HS-27A (cell line): ENCODE measurements around the gene RFC2.

Experiments used
- DNase-seq: peaks from one replicate; pipeline ENCODE4 v3.0.0-alpha.2; 2012; ENCODE audit warnings: low read depth, missing footprints

RFC2 gene

DNA sequence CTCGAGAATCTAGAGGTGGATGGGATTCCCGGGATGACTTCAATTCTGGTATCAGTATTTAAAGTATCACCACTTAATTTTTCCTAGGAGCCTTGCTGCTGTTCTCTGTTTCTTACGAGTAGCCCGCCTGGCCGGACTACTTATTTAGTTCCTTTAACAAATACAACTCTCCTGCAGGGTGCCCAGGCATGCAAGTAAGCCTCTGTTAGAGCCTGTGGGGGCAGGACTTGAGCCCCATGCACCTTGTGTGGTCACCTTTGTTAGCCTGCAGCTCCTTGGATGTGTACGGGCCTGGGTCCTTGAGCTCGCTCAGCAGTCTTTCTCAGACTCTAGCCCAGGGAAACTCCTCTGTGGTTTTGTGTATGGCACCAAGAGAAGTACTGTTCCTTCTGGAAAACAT, 63.9 kb downstream of the RFC2 start:
- DNase-seq = no peak

DNA sequence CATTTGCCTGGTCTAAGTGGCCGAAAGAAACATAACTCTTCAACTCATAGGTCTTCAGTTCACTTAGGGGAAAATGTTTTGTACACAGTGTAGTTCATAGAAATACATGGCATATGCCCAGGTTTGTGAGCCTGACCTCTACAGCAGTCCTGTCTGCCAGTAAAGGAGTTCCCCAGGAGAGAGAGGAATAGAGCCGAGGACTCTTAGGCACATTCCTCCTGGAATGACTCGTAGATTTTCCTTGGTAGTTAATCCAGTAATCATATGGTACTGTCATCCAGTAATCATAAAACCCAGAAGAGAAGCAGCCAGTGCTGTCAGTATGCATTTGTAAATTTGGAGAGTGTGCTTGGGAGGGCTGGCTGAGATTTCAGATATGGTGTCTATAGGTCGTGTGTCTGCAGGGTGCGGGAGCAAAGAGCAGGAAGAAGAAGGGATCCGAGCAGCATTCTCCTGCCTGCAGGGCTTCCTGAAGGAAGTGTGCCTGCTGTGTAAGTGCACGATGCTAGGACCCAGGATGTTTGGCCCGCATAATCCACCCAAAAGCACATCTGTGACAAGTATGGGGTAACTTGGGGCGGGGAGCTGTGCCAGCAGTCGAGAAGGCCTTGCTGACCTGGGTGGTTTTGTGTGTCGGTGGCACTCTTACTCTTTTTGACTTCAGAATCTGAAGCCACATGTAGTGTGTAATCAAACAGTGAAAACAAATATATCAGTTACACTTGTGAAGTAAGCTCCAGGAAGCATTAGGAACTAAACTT, 66.1 kb downstream of the RFC2 start:
- no peak for DNase-seq

DNA sequence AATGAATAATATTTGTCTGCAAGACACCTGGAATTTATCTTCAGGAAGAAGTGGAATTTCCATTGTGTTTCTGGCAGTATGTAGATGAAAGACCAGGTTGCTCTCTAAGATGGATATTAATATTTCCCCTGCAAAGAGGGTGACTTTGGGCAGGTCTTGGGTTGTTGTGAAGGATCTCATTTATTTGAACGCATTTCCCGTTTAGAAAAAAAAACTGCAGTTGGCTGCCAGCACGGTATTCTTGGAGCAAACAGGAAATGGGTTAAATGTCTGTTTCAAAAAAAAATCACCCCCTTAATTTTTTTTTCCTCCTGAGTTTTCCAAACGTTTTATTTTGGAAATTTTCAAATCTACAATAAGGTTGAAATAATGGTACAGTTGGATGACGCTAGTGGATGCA, 68.6 kb downstream of the RFC2 start:
- DNase-seq = no peak

DNA sequence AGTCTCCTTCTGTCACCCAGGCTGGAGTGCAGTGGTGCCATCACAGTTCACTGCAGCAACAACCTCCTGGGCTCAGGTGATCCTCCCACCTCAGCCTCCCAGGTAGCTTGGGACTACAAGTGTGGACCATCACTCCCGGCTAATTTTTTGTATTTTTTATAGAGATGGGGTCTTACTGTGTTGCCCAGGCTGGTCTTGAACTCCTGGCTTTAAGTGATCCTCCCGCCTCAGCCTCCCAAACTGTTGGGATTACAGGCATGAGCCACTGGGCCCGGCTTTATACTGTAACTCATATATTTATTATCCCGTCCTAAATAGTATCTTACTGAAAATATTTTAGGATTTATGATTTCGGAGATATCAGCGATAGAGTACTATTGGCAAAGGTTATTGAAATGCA, 69.2 kb downstream of the RFC2 start:
- no peak for DNase-seq

DNA sequence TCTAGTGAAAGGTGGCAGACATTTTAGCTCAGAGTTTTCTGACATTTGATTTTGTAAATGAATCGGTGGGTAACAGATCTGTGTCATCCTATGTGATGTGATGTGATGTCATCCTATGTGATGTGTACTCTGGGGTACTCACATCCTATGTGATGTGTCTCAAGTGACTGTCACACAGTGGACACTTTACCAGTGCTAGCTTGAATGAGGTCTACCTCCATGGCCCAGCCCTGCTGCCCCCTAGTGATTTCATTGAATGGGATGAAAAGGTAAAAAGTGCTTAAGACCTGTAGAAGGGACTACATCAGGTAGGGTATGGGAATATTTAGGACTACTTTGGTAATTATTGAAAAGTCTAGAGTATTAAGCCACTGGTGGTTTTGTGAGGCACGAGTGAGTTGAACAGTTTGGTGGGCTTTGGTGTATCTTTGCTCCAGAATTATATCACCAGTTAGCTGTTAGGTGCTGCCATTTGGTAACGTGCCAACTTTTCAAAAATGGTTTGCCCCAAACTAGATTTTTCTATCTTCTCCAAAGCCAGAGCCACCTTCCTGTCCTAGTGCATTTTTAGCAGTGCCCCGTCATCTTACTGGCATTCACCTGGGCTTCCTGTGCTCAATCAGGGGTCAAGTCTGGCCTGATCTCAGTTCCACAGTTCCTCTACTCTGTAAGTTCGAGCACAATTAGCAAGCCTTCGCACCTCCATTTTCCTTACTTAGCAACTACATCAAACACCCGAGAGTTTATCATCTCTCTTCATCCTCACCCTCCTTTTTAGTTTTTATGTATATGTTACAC, 70.3 kb downstream of the RFC2 start:
- no peak for DNase-seq

DNA sequence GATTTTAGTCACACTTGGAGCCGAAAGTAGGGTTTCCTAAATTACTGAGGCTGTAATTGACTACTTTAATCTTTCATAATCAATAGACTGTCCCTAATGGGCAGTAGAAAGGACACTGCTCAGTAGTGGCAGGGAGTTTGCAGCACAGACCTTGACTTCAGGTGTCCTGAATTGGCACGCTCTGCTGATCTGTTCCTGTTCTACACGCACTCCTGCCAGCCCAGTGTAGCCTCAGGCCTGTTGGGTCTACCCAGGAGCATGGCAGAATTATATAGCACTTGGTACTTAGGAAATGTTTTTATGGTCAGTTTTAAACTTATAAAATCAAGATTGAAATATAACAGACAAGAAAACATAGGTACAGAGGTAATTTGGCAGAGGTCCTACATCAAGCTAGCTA, 71.1 kb downstream of the RFC2 start:
- DNase-seq = no peak

DNA sequence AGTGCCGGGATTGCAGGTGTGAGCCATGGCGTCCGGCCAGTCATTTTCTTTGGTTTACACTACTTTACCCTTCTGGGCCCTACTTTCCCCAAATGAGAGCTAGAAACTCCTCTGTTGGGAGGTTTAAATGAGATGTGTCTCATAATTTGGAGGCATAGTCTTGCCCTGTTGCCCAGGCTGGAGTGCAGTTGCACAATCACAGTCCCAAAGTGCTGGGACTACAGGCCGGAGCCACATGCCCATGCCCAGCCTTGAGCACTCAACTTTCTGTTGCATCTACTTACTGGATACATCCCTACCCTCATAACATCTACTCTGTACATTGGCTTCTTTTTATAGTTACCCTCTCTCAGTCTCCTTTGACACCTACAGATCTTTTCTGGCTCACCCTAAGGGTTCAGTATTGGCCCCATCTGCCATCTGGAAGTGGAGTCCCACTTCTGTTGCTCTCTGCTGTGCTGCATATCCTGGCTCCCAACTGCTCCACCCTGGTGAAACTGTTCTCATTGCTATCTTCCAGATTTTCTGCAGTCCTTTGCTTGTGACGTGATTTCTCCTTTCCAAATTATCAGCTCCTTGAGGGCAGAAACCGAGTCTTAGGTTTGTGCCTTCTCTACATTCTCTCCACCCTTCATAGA, 71.6 kb downstream of the RFC2 start:
- no peak for DNase-seq

DNA sequence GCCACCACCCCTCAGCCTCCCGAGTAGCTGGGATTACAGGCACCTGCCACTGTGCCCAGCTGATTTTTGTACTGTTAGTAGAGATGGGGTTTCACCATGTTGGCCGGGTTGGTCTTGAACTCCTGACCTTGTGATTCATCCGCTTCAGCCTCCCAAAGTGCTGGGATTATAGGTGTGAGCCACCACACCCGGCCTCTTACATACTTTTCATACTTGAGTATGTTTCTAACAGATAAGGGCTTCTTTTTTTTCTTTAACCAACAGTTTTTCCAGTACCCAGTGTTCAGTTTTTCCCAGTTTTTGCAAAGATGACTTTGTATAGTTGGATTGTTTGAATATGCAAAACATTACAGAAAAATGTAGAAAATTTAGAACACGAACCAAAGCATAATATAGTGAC, 72.4 kb downstream of the RFC2 start:
- no peak for DNase-seq
